Vagina (tissue), 2 donors: Measurements from ENCODE around the gene SERTAD2.

Experiments used
- CTCF ChIP-seq, 3 experiments: fragments of 450-650 bp in 2 of 3; fragments of 200-600 bp in 1 of 3; sonication (generic) in 1 of 3; IDR thresholded peaks; one replicate each; pipeline ENCODE4 v1.5.1; 2017 to 2019; ENCODE audit warnings: antibody characterized with exemption in 3 of 3, mild to moderate bottlenecking in 2 of 3, moderate library complexity in 2 of 3
- POLR2A ChIP-seq, 2 donors: fragments of 450-650 bp; IDR thresholded peaks; one replicate each; pipeline ENCODE4 v1.6.1; 2017; ENCODE audit warnings: antibody characterized with exemption in 2 of 2, mild to moderate bottlenecking in 2 of 2, moderate library complexity in 2 of 2
- POLR2AphosphoS5 ChIP-seq, 2 donors: sonication (generic); formaldehyde crosslinking; IDR thresholded peaks; one replicate each; pipeline ENCODE4 v1.9.0; 2017; ENCODE audit warnings: antibody characterized with exemption in 2 of 2, mild to moderate bottlenecking in 2 of 2, low read depth in 1 of 2; ENCODE audit not compliant: insufficient read depth in 1 of 2

GRCh38 chr2:64655873-64656272, 2.2 kb upstream of the SERTAD2 start:
- TF ChIP-seq CTCF (IDR thresholded peaks at IDR 0.05) (no peak), POLR2AphosphoS5 (IDR thresholded peaks at IDR 0.05; ENCODE audit: insufficient read depth in 1 of 2, low read depth in 1 of 2) (no peak), POLR2A (IDR thresholded peaks at IDR 0.05) (no peak)
